NK-92 (cell line): ENCODE results near the gene SNX25.
"Not testable (repeated sequence)": the region's sequence is repeated elsewhere in the genome, so short reads cannot be mapped to it uniquely, and the experiment has no call there.

Experiments
- DNase-seq: peaks from one replicate; lab custom pipeline; 2025; ENCODE audit not compliant: unreplicated experiment; lab: John Stamatoyannopoulos, UW

The SNX25 gene

GRCh38 chr4:185209031-185209851 is at the start of gene SNX25:
Gene SNX25, plus strand, starts transcription at chr4:185209598. Its CDS starts 229 bp downstream, at chr4:185209827.
- DNase-seq = no peak

- DNase-seq = no peak
These were observed 43.8 kb upstream of the SNX25 start for GRCh38 chr4:185165605-185166063.

GRCh38 chr4:185167234-185167633 is 42.2 kb upstream of the SNX25 start:
- no peak for DNase-seq

GRCh38 chr4:185171373-185172071 is 37.9 kb upstream of the SNX25 start:
- DNase-seq = no peak

- DNase-seq = no peak
These were observed 29.9 kb upstream of the SNX25 start for GRCh38 chr4:185179488-185179887.

GRCh38 chr4:185182239-185182638 is 27.2 kb upstream of the SNX25 start:
- DNase-seq = no peak

GRCh38 chr4:185183622-185184281 is 25.6 kb upstream of the SNX25 start:
- no peak for DNase-seq

GRCh38 chr4:185186769-185187168 is 22.6 kb upstream of the SNX25 start:
- no peak for DNase-seq

- no peak for DNase-seq
These were observed 19.6 kb upstream of the SNX25 start for GRCh38 chr4:185189606-185190305.

- DNase-seq = no peak
These were observed 19.0 kb upstream of the SNX25 start for GRCh38 chr4:185190306-185190856.

GRCh38 chr4:185192059-185192458 is 17.3 kb upstream of the SNX25 start:
- DNase-seq = no peak

- no peak for DNase-seq
These were observed 14.2 kb upstream of the SNX25 start for GRCh38 chr4:185194924-185195888.

GRCh38 chr4:185196437-185196836 is 13.0 kb upstream of the SNX25 start:
- no peak for DNase-seq

- not testable (repeated sequence) for DNase-seq
These were observed 11.2 kb upstream of the SNX25 start for GRCh38 chr4:185198189-185198588.

- no peak for DNase-seq
These were observed 7.1 kb upstream of the SNX25 start for GRCh38 chr4:185201977-185202962.

GRCh38 chr4:185202984-185203485 is 6.4 kb upstream of the SNX25 start:
- no peak for DNase-seq

GRCh38 chr4:185203486-185204237 is 5.7 kb upstream of the SNX25 start, which contains the start of gene CFAP97:
Gene CFAP97, minus strand, starts transcription at chr4:185204000. Its CDS starts 12,804 bp downstream, at chr4:185191196.
- DNase-seq = peak; percentile 29
